HEK293 (cell line): ENCODE measurements around the gene FBXL7.

Source experiments
- HOXA7 ChIP-seq: sonication (generic); formaldehyde crosslinking; IDR thresholded peaks from 2 replicates; pipeline ENCODE4 v1.8.1; 2022; ENCODE audit warnings: missing genetic modification reagents, borderline replicate concordance
- YY1 ChIP-seq: fragments of 450-650 bp; formaldehyde crosslinking; IDR thresholded peaks from 2 replicates; pipeline ENCODE4 v1.5.1; 2018; ENCODE audit warnings: missing biosample characterization, missing genetic modification characterization
- ZBTB1 ChIP-seq: fragments of 450-650 bp; formaldehyde crosslinking; IDR thresholded peaks from 2 replicates; pipeline ENCODE4 v1.5.1; 2016; ENCODE audit warnings: missing biosample characterization, missing genetic modification characterization
- ZBTB21 ChIP-seq: fragments of 450-650 bp; formaldehyde crosslinking; IDR thresholded peaks from 2 replicates; pipeline ENCODE4 v1.5.1; 2017; ENCODE audit warnings: missing biosample characterization, missing genetic modification characterization
- ZFHX2 ChIP-seq: fragments of 450-650 bp; formaldehyde crosslinking; conservative IDR thresholded peaks from 2 replicates; pipeline ENCODE4 v1.5.1; 2016; ENCODE audit warnings: missing biosample characterization, missing genetic modification characterization
- ZNF121 ChIP-seq: fragments of 450-650 bp; formaldehyde crosslinking; IDR thresholded peaks from 2 replicates; pipeline ENCODE4 v1.5.1; 2016; ENCODE audit warnings: missing biosample characterization, missing genetic modification characterization
- ZNF239 ChIP-seq: fragments of 450-650 bp; formaldehyde crosslinking; IDR thresholded peaks from 2 replicates; pipeline ENCODE4 v1.5.1; 2016; ENCODE audit warnings: missing biosample characterization, missing genetic modification characterization
- ZNF274 ChIP-seq, 2 experiments: fragments of 200-500 bp in 1 of 2; fragments of 450-650 bp in 1 of 2; sonication (Bioruptor generic) in 1 of 2; formaldehyde crosslinking in 1 of 2; IDR thresholded peaks; 2 replicates each; pipeline versions ENCODE4 v1.5.1 to v1.6.1; 2014 to 2016; ENCODE audit warnings: borderline replicate concordance in 1 of 2, inconsistent platforms in 1 of 2, low read length in 1 of 2, missing biosample characterization in 1 of 2, missing genetic modification characterization in 1 of 2
- ZNF501 ChIP-seq: fragments of 450-650 bp; formaldehyde crosslinking; IDR thresholded peaks from 2 replicates; pipeline ENCODE4 v1.5.1; 2016; ENCODE audit warnings: missing biosample characterization, missing genetic modification characterization
- TF ChIP-seq, protein P1 (sequence below): fragments of 450-650 bp; formaldehyde crosslinking; IDR thresholded peaks from 2 replicates; pipeline ENCODE4 v1.5.1; 2016; ENCODE audit warnings: missing biosample characterization, missing genetic modification characterization
- TF ChIP-seq, protein P2 (sequence below): fragments of 450-650 bp; formaldehyde crosslinking; IDR thresholded peaks from 2 replicates; pipeline ENCODE4 v1.5.1; 2016; ENCODE audit warnings: missing biosample characterization, missing genetic modification characterization
- TF ChIP-seq, protein P3 (sequence below): fragments of 450-650 bp; formaldehyde crosslinking; IDR thresholded peaks from 2 replicates; pipeline ENCODE4 v1.5.1; 2017; ENCODE audit warnings: missing biosample characterization, mild to moderate bottlenecking, missing genetic modification characterization, moderate library complexity

DNA sequence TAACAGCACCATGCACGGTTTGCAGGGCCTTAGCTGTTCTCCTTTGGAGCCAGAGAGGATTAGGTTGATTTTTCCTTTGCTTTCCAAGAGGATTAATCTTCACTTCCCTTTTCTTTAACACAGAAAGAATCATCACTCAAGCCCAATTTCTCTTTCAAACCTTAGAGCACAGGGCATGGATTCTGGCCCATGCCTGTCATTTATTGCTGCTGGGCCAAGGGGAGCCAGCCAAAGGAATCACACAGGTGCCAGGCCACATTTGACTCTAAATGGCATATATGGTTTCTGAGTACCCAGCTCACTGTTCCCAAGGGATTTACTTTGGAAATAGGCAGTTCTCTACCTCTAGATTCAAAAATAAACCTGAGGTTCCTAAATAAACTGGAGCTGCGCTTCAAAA is 58.3 kb downstream of the FBXL7 start:
- TF ChIP-seq HOXA7 (CRISPR knock-in tag) (no peak), YY1 (tag by site-specific recombination) (no peak), ZBTB21 (no peak), ZNF274 (IDR thresholded peaks at IDR 0.05; ENCODE audit: low read length) (no peak), ZNF274 (tag by site-specific recombination; IDR thresholded peaks at IDR 0.05; ENCODE audit: borderline replicate concordance) (no peak), ZNF121 (tag by site-specific recombination) (no peak), ZNF501 (tag by site-specific recombination) (no peak), ZFHX2 (no peak), ZBTB1 (tag by site-specific recombination) (no peak), ZNF239 (tag by site-specific recombination) (no peak)
- TF ChIP-seq, protein P1, sequence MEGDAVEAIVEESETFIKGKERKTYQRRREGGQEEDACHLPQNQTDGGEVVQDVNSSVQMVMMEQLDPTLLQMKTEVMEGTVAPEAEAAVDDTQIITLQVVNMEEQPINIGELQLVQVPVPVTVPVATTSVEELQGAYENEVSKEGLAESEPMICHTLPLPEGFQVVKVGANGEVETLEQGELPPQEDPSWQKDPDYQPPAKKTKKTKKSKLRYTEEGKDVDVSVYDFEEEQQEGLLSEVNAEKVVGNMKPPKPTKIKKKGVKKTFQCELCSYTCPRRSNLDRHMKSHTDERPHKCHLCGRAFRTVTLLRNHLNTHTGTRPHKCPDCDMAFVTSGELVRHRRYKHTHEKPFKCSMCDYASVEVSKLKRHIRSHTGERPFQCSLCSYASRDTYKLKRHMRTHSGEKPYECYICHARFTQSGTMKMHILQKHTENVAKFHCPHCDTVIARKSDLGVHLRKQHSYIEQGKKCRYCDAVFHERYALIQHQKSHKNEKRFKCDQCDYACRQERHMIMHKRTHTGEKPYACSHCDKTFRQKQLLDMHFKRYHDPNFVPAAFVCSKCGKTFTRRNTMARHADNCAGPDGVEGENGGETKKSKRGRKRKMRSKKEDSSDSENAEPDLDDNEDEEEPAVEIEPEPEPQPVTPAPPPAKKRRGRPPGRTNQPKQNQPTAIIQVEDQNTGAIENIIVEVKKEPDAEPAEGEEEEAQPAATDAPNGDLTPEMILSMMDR (tag by site-specific recombination): no peak
- TF ChIP-seq, protein P2, sequence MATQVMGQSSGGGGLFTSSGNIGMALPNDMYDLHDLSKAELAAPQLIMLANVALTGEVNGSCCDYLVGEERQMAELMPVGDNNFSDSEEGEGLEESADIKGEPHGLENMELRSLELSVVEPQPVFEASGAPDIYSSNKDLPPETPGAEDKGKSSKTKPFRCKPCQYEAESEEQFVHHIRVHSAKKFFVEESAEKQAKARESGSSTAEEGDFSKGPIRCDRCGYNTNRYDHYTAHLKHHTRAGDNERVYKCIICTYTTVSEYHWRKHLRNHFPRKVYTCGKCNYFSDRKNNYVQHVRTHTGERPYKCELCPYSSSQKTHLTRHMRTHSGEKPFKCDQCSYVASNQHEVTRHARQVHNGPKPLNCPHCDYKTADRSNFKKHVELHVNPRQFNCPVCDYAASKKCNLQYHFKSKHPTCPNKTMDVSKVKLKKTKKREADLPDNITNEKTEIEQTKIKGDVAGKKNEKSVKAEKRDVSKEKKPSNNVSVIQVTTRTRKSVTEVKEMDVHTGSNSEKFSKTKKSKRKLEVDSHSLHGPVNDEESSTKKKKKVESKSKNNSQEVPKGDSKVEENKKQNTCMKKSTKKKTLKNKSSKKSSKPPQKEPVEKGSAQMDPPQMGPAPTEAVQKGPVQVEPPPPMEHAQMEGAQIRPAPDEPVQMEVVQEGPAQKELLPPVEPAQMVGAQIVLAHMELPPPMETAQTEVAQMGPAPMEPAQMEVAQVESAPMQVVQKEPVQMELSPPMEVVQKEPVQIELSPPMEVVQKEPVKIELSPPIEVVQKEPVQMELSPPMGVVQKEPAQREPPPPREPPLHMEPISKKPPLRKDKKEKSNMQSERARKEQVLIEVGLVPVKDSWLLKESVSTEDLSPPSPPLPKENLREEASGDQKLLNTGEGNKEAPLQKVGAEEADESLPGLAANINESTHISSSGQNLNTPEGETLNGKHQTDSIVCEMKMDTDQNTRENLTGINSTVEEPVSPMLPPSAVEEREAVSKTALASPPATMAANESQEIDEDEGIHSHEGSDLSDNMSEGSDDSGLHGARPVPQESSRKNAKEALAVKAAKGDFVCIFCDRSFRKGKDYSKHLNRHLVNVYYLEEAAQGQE (tag by site-specific recombination): no peak
- TF ChIP-seq, protein P3, sequence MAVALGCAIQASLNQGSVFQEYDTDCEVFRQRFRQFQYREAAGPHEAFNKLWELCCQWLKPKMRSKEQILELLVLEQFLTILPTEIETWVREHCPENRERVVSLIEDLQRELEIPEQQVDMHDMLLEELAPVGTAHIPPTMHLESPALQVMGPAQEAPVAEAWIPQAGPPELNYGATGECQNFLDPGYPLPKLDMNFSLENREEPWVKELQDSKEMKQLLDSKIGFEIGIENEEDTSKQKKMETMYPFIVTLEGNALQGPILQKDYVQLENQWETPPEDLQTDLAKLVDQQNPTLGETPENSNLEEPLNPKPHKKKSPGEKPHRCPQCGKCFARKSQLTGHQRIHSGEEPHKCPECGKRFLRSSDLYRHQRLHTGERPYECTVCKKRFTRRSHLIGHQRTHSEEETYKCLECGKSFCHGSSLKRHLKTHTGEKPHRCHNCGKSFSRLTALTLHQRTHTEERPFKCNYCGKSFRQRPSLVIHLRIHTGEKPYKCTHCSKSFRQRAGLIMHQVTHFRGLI (tag by site-specific recombination): no peak
